ENCODE measurements around the gene MRE11.

Gene MRE11

DNA sequence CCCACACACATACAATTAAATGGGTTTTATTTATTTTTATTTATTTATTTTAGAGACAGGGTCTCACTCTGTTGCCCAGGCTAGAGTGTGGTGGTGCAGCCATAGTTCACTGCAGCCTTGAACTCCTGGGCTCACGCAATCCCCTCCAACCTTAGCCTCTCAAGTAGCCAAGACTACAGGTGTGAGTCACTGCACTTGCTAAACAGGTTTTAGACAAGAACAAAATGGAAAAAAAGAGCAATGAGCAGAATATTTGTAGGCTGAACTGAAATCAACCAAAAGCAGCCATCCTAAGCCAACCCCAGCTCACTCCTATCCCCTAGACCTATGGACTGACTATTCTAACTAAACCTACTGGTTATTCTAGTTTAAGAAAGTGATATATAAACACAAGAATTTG is 37.8 kb downstream of the MRE11 start:
- TF ChIP-seq, protein P1, sequence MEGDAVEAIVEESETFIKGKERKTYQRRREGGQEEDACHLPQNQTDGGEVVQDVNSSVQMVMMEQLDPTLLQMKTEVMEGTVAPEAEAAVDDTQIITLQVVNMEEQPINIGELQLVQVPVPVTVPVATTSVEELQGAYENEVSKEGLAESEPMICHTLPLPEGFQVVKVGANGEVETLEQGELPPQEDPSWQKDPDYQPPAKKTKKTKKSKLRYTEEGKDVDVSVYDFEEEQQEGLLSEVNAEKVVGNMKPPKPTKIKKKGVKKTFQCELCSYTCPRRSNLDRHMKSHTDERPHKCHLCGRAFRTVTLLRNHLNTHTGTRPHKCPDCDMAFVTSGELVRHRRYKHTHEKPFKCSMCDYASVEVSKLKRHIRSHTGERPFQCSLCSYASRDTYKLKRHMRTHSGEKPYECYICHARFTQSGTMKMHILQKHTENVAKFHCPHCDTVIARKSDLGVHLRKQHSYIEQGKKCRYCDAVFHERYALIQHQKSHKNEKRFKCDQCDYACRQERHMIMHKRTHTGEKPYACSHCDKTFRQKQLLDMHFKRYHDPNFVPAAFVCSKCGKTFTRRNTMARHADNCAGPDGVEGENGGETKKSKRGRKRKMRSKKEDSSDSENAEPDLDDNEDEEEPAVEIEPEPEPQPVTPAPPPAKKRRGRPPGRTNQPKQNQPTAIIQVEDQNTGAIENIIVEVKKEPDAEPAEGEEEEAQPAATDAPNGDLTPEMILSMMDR (IDR thresholded peaks at IDR 0.05; ENCODE audit: borderline replicate concordance, control extremely low read depth, extremely low read depth, insufficient read depth, missing control alignments): no peak
- in situ Hi-C loops (cut with MboI; ENCODE audit: low sequenced_read_pairs, unreplicated experiment): no loop called here
- no peak for DNase-seq (ENCODE audit: low spot score)

- TF ChIP-seq, protein P1 (IDR thresholded peaks at IDR 0.05; ENCODE audit: borderline replicate concordance, control extremely low read depth, extremely low read depth, insufficient read depth, missing control alignments): no peak
- in situ Hi-C loops (cut with MboI; ENCODE audit: low sequenced_read_pairs, unreplicated experiment): no loop called here
Observed at GRCh38 chr11:94454301-94454700, 39.3 kb downstream of the MRE11 start.

DNA sequence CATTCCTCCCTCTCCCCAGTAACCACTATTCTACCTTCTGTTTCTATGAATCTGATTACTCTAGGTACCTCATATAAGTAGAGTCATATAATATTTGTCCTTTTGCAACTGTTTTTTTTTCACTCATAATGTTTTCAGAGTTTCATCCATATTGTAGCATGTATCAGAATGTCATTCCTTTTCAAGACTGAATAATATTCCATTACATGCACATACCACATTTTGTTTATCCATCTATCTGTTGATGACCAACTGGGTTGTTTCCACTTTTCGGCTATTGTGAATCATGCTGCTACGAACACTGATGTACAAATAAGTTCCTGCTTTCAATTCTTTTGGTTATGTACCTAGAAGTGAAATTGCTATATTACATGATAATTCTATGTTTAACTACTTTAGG is 40.7 kb downstream of the MRE11 start:
- TF ChIP-seq, protein P1 (IDR thresholded peaks at IDR 0.05; ENCODE audit: borderline replicate concordance, control extremely low read depth, extremely low read depth, insufficient read depth, missing control alignments): no peak
- DNase-seq (ENCODE audit: low spot score): no peak
- in situ Hi-C loops (cut with MboI; ENCODE audit: low sequenced_read_pairs, unreplicated experiment): no loop called here

More at GRCh38 chr11:94454301-94454700, 39.3 kb downstream of the MRE11 start:
- no peak for DNase-seq (ENCODE audit: low spot score)

- TF ChIP-seq, protein P1 (IDR thresholded peaks at IDR 0.05; ENCODE audit: borderline replicate concordance, control extremely low read depth, extremely low read depth, insufficient read depth, missing control alignments): no peak
- in situ Hi-C loops (cut with MboI; ENCODE audit: low sequenced_read_pairs, unreplicated experiment): no loop called here
- DNase-seq (ENCODE audit: low spot score): no peak
Observed at GRCh38 chr11:94450048-94450447, 43.6 kb downstream of the MRE11 start.

DNA sequence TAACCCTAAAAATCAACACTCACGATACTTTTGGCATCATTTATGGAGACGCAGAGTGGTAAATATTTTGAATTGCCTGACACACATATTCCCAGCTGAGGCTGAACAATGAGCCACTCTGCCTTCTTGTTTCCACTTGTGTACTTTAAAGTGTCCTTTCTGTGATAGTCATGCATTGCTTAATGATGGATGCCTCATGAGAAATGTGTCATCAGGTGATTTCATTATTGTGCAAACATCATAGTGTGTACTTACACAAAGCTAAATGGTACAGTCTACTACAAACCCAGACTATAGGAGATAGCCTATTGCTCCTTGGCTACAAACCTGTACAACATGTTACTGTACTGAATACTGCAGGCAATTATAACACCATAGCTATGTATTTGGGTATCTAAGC is 44.2 kb downstream of the MRE11 start:
- DNase-seq (ENCODE audit: low spot score): no peak
- in situ Hi-C loops (cut with MboI; ENCODE audit: low sequenced_read_pairs, unreplicated experiment): no loop called here
- TF ChIP-seq, protein P1 (IDR thresholded peaks at IDR 0.05; ENCODE audit: borderline replicate concordance, control extremely low read depth, extremely low read depth, insufficient read depth, missing control alignments): no peak

GRCh38 chr11:94449029-94449428 is 44.6 kb downstream of the MRE11 start:
- in situ Hi-C loops (cut with MboI; ENCODE audit: low sequenced_read_pairs, unreplicated experiment): no loop called here
- no peak for DNase-seq (ENCODE audit: low spot score)
- TF ChIP-seq, protein P1 (IDR thresholded peaks at IDR 0.05; ENCODE audit: borderline replicate concordance, control extremely low read depth, extremely low read depth, insufficient read depth, missing control alignments): no peak

DNA sequence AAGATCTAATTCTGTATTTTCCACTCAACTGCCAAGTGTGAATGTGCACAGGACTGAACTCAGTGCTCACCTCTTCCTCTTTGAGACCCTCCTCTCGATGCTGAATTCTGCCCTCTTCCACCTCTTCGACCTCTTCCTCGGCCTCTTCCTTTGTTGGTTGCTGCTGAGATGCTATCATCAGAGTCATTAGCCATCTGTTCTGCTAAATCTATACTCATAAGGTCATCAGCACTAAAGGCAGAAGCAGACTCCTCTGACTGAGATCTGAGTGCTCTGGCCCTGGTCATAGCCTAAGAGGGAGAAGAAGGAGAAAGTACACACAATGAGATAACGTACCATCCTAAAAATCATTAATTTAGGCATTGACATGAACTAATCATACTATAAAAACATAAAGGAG is 46.5 kb downstream of the MRE11 start:
- TF ChIP-seq, protein P1 (IDR thresholded peaks at IDR 0.05; ENCODE audit: borderline replicate concordance, control extremely low read depth, extremely low read depth, insufficient read depth, missing control alignments): no peak
- DNase-seq (ENCODE audit: low spot score): no peak
- in situ Hi-C loops (cut with MboI; ENCODE audit: low sequenced_read_pairs, unreplicated experiment): no loop called here
